Panc1 (cell line): ENCODE results near the gene CHD6. TPM values are rescaled to one million over a fixed set of nuclear protein-coding genes. Genes with fewer than 3 reads are reported as not detected.

Source experiments
- ATAC-seq: fragments of 200-7000 bp; cut with Tn5 transposase; 2 replicates; pipeline ENCODE4 v1.9.1; 2020; ENCODE audit warnings: mild to moderate bottlenecking, moderate library complexity
- BruUV-seq: library from RNA; stranded (reverse); fragments of 400-500 nt; replicated peaks from 2 replicates; lab custom pipeline; 2021; lab: Mats Ljungman, UMichigan
- CTCF ChIA-PET: fragments of 300-600 bp; sonication (Branson Sonifier 250); formaldehyde crosslinking; loops from one replicate; lab custom pipeline; 2022; ENCODE audit warnings: antibody characterized with exemption; lab: Charles Lee
- POLR2A ChIA-PET: fragments of 300-600 bp; sonication (Branson Sonifier 250); formaldehyde crosslinking; loops from one replicate; lab custom pipeline; 2022; ENCODE audit warnings: antibody characterized with exemption; lab: Charles Lee
- DNase-seq: peaks from one replicate; pipeline ENCODE4 v3.0.0-alpha.2; 2010; ENCODE audit warnings: low read depth, low spot score
- H3K27ac ChIP-seq: 2 replicates; pipeline ENCODE4 v1.5.1; 2011; ENCODE audit warnings: mild to moderate bottlenecking, low read length, inconsistent platforms
- H3K27me3 ChIP-seq: fragments of 200-500 bp; sonication (Bioruptor generic); 2 replicates; pipeline ENCODE4 v1.6.0; 2014; ENCODE audit warnings: low read length, inconsistent platforms; ENCODE audit not compliant: control insufficient read depth, insufficient read depth
- H3K36me3 ChIP-seq: fragments of 200-500 bp; sonication (Bioruptor generic); 2 replicates; pipeline ENCODE4 v1.5.1; 2014; ENCODE audit warnings: inconsistent platforms, mild to moderate bottlenecking, low read length, moderate library complexity; ENCODE audit not compliant: control insufficient read depth, insufficient read depth
- H3K4me1 ChIP-seq: 2 replicates; pipeline ENCODE4 v1.5.1; 2011; ENCODE audit warnings: inconsistent platforms, mild to moderate bottlenecking, low read length, moderate library complexity; ENCODE audit not compliant: control insufficient read depth, insufficient read depth
- H3K4me3 ChIP-seq, 2 experiments: 2 replicates each; pipeline ENCODE4 v1.5.1; 2011 to 2012; ENCODE audit warnings: low read depth in 2 of 2, low read length in 2 of 2, mild to moderate bottlenecking in 2 of 2, inconsistent platforms in 1 of 2, moderate library complexity in 1 of 2
- H3K9me3 ChIP-seq: fragments of 200-500 bp; sonication (Bioruptor generic); 2 replicates; pipeline ENCODE4 v1.5.1; 2014; ENCODE audit warnings: low read depth, mild to moderate bottlenecking, inconsistent platforms, low read length, moderate library complexity; ENCODE audit not compliant: control insufficient read depth, insufficient read depth
- CTCF ChIP-seq: fragments of 450-650 bp; IDR thresholded peaks from 2 replicates; pipeline ENCODE4 v1.5.1; 2017; ENCODE audit warnings: mild to moderate bottlenecking
- POLR2AphosphoS5 ChIP-seq: IDR thresholded peaks from 2 replicates; pipeline ENCODE4 v1.6.1; 2012; ENCODE audit warnings: mild to moderate bottlenecking, low read depth, low read length, moderate library complexity
- REST ChIP-seq, 2 experiments: IDR thresholded peaks; 2 replicates each; pipeline ENCODE4 v1.6.1; 2011 to 2012; ENCODE audit warnings: low read depth in 2 of 2, control low read depth in 1 of 2, low read length in 1 of 2, mild to moderate bottlenecking in 1 of 2, moderate library complexity in 1 of 2; ENCODE audit not compliant: insufficient read depth in 1 of 2
- SIN3A ChIP-seq: IDR thresholded peaks from 2 replicates; pipeline ENCODE4 v1.6.1; 2012; ENCODE audit warnings: low read depth, mild to moderate bottlenecking, low read length, moderate library complexity, borderline replicate concordance; ENCODE audit not compliant: insufficient read depth
- TCF7L2 ChIP-seq: IDR thresholded peaks from 2 replicates; pipeline ENCODE4 v1.6.1; 2011; ENCODE audit warnings: mild to moderate bottlenecking, low read depth, low read length, inconsistent platforms
- in situ Hi-C: cut with HindIII; loops from 2 replicates; pipeline ENCODE4 v1.10.0; 2016; ENCODE audit warnings: low sequenced_read_pairs, low pct_unique_long_range_greater_than_20kb
- intact Hi-C: fragments of 100-400 bp; cut with micrococcal nuclease; formaldehyde crosslinking; loops from one replicate; pipeline ENCODE4 v1.10.0; 2022; ENCODE audit not compliant: unreplicated experiment
- total RNA-seq: library from RNA; stranded (reverse); gene quantifications from one replicate; pipeline ENCODE4 v1.2.1, GENCODE V29; 2021; ENCODE audit not compliant: unreplicated experiment

Gene CHD6
- total RNA-seq, 1 experiment from 2014 or later, result 21.3 TPM

GRCh38 chr20:41509316-41510200, 108.6 kb downstream of the CHD6 start:
- Histone ChIP-seq H3K4me1 (no peaks in the 10 kb centered on the region), H3K27me3 (no peaks in the 10 kb centered on the region), H3K4me3 (no peak overlapping the region), H3K36me3 (no peaks in the 10 kb centered on the region), H3K27ac (no peak overlapping the region), H3K9me3 (no peaks in the 10 kb centered on the region)
- TF ChIP-seq CTCF (no peak), SIN3A (no peak), TCF7L2 (no peak), REST (IDR thresholded peaks at IDR 0.05; ENCODE audit: insufficient read depth in 1 of 2, low read depth in 2 of 2, low read length in 1 of 2) (no peak), POLR2AphosphoS5 (no peak)
- intact Hi-C loops (no loop called here), in situ Hi-C loops (no loop called here)
- ChIA-PET POLR2A (no interaction called here), CTCF (no interaction called here)
- ATAC-seq (no peak), DNase-seq (no peak)
- no TSS peak for BruUV-seq

- DNase-seq (no peak), ATAC-seq (no peak)
- Histone ChIP-seq H3K27me3 (no peaks in the 10 kb centered on the region), H3K9me3 (no peaks in the 10 kb centered on the region), H3K27ac (no peak overlapping the region), H3K36me3 (no peaks in the 10 kb centered on the region), H3K4me3 (no peak overlapping the region), H3K4me1 (no peaks in the 10 kb centered on the region)
- BruUV-seq, result no TSS peak
- intact Hi-C loops, result no loop called here
- ChIA-PET POLR2A (no interaction called here), CTCF (no interaction called here)
- in situ Hi-C loops, result no loop called here
- TF ChIP-seq SIN3A, result no peak
Observed at GRCh38 chr20:41508335-41508734, 109.8 kb downstream of the CHD6 start.

- CTCF ChIA-PET, result no interaction called here
- POLR2A ChIA-PET, result no interaction called here
- Histone ChIP-seq H3K27ac (no peak overlapping the region), H3K27me3 (no peaks in the 10 kb centered on the region), H3K4me3 (no peak overlapping the region), H3K9me3 (no peaks in the 10 kb centered on the region), H3K36me3 (no peaks in the 10 kb centered on the region), H3K4me1 (no peaks in the 10 kb centered on the region)
- intact Hi-C loops (no loop called here), in situ Hi-C loops (no loop called here)
- BruUV-seq, result no TSS peak
- DNase-seq (no peak), ATAC-seq (no peak)
- TF ChIP-seq SIN3A (no peak), TCF7L2 (no peak), REST (IDR thresholded peaks at IDR 0.05; ENCODE audit: insufficient read depth in 1 of 2, low read depth in 2 of 2, low read length in 1 of 2) (no peak), POLR2AphosphoS5 (no peak), CTCF (no peak)
Observed at GRCh38 chr20:41507851-41508250, 110.3 kb downstream of the CHD6 start.
